K562 (cell line): Measurements from ENCODE around the gene FAM78A. TPM values are rescaled to one million over a fixed set of nuclear protein-coding genes. Genes with fewer than 3 reads are reported as not detected.
A peak's percentile ranks its signal among the peaks of the same experiment; 100 is the strongest.

Experiments
- ATAC-seq: fragments of 200-7000 bp; cut with Tn5 transposase; 3 replicates; pipeline ENCODE4 v1.9.1; 2020; ENCODE audit warnings: moderate library complexity
- BruUV-seq: library from RNA; stranded (reverse); fragments of 400-500 nt; replicated peaks from 2 replicates; lab custom pipeline; 2021; lab: Mats Ljungman, UMichigan
- CTCF ChIA-PET: fragments of 300-600 bp; formaldehyde crosslinking; extraction: SDS; loops from one replicate; lab custom pipeline; 2021; ENCODE audit warnings: low intra/inter-chr PET ratio; lab: Yijun Ruan, JAX
- POLR2A ChIA-PET: fragments of 300-600, 350-650 bp; sonication (Branson Sonifier 250); formaldehyde crosslinking; extraction: SDS; loops from one replicate; lab custom pipeline; 2021; ENCODE audit warnings: antibody characterized with exemption, inconsistent platforms; lab: Yijun Ruan, JAX
- DNase-seq, 4 experiments: peaks; one replicate each; pipeline versions ENCODE4 v3.0.0 to v3.0.0-alpha.2; 2011 to 2018; ENCODE audit warnings: low spot score in 3 of 4, mixed read lengths in 3 of 4; ENCODE audit errors: extremely low read depth in 1 of 4
- FAIRE-seq: peaks from 2 replicates; lab custom pipeline; 2011; peaks lifted over from hg19 to GRCh38; lab: Jason Lieb, UNC
- H2AFZ ChIP-seq: 2 replicates; pipeline ENCODE4 v1.6.0; 2011; ENCODE audit warnings: low read depth, low read length, control low read depth, inconsistent platforms
- H3K27ac ChIP-seq: fragments of 200-600 bp; 3 replicates; pipeline ENCODE4 v1.8.0; 2011; ENCODE audit warnings: low read depth, mild to moderate bottlenecking, control low read depth, inconsistent platforms, low read length, moderate library complexity, mixed read lengths; ENCODE audit errors: extremely low read depth
- H3K27me3 ChIP-seq, 2 experiments: fragments of 300-600 bp in 1 of 2; 2 replicates in 1 of 2; 3 replicates in 1 of 2; pipeline versions ENCODE4 v1.6.0 to v1.8.0; 2011; ENCODE audit warnings: inconsistent platforms in 2 of 2, low read length in 2 of 2, mild to moderate bottlenecking in 1 of 2, mixed read lengths in 1 of 2, moderate library complexity in 1 of 2; ENCODE audit not compliant: control insufficient read depth in 2 of 2, insufficient read depth in 2 of 2
- H3K36me3 ChIP-seq: fragments of 300-600 bp; 3 replicates; pipeline ENCODE4 v1.8.0; 2011; ENCODE audit warnings: mild to moderate bottlenecking, low read length, inconsistent platforms; ENCODE audit not compliant: control insufficient read depth, insufficient read depth
- H3K4me1 ChIP-seq, 2 experiments: fragments of 200-600 bp in 1 of 2; replicated peaks in 1 of 2; 2 replicates in 1 of 2; 3 replicates in 1 of 2; pipeline versions ENCODE4 v1.5.1 to v1.8.0; 2011; ENCODE audit warnings: inconsistent platforms in 2 of 2, low read length in 2 of 2, mild to moderate bottlenecking in 1 of 2, mixed read lengths in 1 of 2, moderate library complexity in 1 of 2; ENCODE audit not compliant: control insufficient read depth in 2 of 2, insufficient read depth in 2 of 2
- H3K4me2 ChIP-seq: 2 replicates; pipeline ENCODE4 v1.6.1; 2011; ENCODE audit warnings: low read length, control low read depth, inconsistent platforms, mixed read lengths; ENCODE audit not compliant: insufficient read depth
- H3K4me3 ChIP-seq: fragments of 200-600 bp; sonication (generic), shearing (Covaris generic); 2 replicates; pipeline ENCODE4 v1.5.1; 2016; ENCODE audit warnings: control low read depth, inconsistent platforms
- H3K79me2 ChIP-seq: fragments of 200-600 bp; 3 replicates; pipeline ENCODE4 v1.8.0; 2011; ENCODE audit warnings: low read length, inconsistent platforms; ENCODE audit not compliant: control insufficient read depth, insufficient read depth
- H3K9ac ChIP-seq, 2 experiments: 2 replicates each; pipeline versions ENCODE4 v1.6.0 to v1.6.1; 2011; ENCODE audit warnings: low read depth in 2 of 2, low read length in 2 of 2, control low read depth in 1 of 2, inconsistent platforms in 1 of 2, mild to moderate bottlenecking in 1 of 2, mixed read lengths in 1 of 2; ENCODE audit not compliant: insufficient read depth in 1 of 2
- H3K9me1 ChIP-seq: one replicate; pipeline ENCODE4 v1.6.0; 2011; ENCODE audit warnings: inconsistent platforms, mild to moderate bottlenecking, low read length, moderate library complexity; ENCODE audit not compliant: control insufficient read depth, insufficient read depth
- H3K9me3 ChIP-seq: replicated peaks from 2 replicates; pipeline ENCODE4 v1.5.1; 2011; ENCODE audit warnings: low read depth, low read length, inconsistent platforms; ENCODE audit not compliant: control insufficient read depth, insufficient read depth
- H4K20me1 ChIP-seq: replicated peaks from 2 replicates; pipeline ENCODE4 v1.6.1; 2011; ENCODE audit warnings: low read length, inconsistent platforms, mixed read lengths; ENCODE audit not compliant: control insufficient read depth, insufficient read depth
- BRD9 ChIP-seq: fragments of 450-650 bp; IDR thresholded peaks from 2 replicates; pipeline ENCODE4 v1.6.1; 2018; ENCODE audit warnings: low read depth; ENCODE audit not compliant: partially characterized antibody
- SETDB1 ChIP-seq: IDR thresholded peaks from one replicate; pipeline ENCODE4 v1.6.1; 2012; ENCODE audit warnings: low read length, control low read depth, inconsistent platforms
- ZNF212 ChIP-seq: fragments of 450-650 bp; formaldehyde crosslinking; IDR thresholded peaks from 2 replicates; pipeline ENCODE4 v1.4.0; 2020; ENCODE audit warnings: mild to moderate bottlenecking
- WGBS: fragments of 100-300 bp; shearing (Covaris generic); methylation state at CpG from one replicate; pipeline ENCODE4 v1.1.6; 2016; ENCODE audit warnings: low coverage, mixed read lengths; ENCODE audit not compliant: insufficient coverage; ENCODE audit errors: missing lambda C conversion rate; 5-methylcytosine and 5-hydroxymethylcytosine counted together
- in situ Hi-C: fragments of 300-500 bp; cut with MboI; formaldehyde crosslinking; loops from 4 replicates; pipeline ENCODE4 v1.15.0; 2018; ENCODE audit warnings: inconsistent platforms, mixed read lengths
- intact Hi-C: fragments of 100-400 bp; cut with micrococcal nuclease; formaldehyde crosslinking; loops from 2 replicates; pipeline ENCODE4 v1.14.2; 2022
- polyA plus RNA-seq, 8 experiments: library from polyadenylated mRNA; depleted of rRNA in 4 of 8; stranded (reverse) in 5 of 8; unstranded in 3 of 8; fragments of >200 nt; fragmentation: Nextera tagmentation in 2 of 8; fragmentation: Illumina TruSeq in 1 of 8; extraction: Ambion mirVana in 2 of 8; extraction: Trizol in 1 of 8; gene quantifications; 2 replicates each; pipeline versions ENCODE4 v1.2.1 to v1.2.3, GENCODE V29; 2011 to 2014; ENCODE audit warnings: inconsistent platforms in 1 of 8, missing spikeins in 1 of 8
- total RNA-seq, 7 experiments: library from RNA; depleted of rRNA in 6 of 7; stranded (reverse); fragments of >200 nt in 6 of 7; fragmentation: Illumina TruSeq in 2 of 7; extraction: Trizol in 2 of 7; gene quantifications; 2 replicates each; pipeline versions ENCODE4 v1.2.1 to v1.2.3, GENCODE V29; 2011 to 2021; ENCODE audit warnings: low replicate concordance in 1 of 7
- TF ChIP-seq, protein P1 (sequence below): fragments of 250-450 bp; sonication (Bioruptor Pico); IDR thresholded peaks from 2 replicates; pipeline ENCODE4 v1.8.0; 2022; ENCODE audit warnings: moderate library complexity, mild to moderate bottlenecking, inconsistent platforms
- TF ChIP-seq, protein P2 (sequence below): fragments of 200-800 bp; sonication (Bioruptor generic); IDR thresholded peaks from 2 replicates; pipeline ENCODE4 v1.6.1; 2017; ENCODE audit warnings: missing genetic modification characterization, missing compliant biosample characterization

FAM78A gene
- total and polyA plus RNA-seq, 9 of the 15 experiments (the other 6 are each of a cell fraction or from before 2014, with no cell fraction given), result 0.56 to 103 (median 55.2) TPM

DNA sequence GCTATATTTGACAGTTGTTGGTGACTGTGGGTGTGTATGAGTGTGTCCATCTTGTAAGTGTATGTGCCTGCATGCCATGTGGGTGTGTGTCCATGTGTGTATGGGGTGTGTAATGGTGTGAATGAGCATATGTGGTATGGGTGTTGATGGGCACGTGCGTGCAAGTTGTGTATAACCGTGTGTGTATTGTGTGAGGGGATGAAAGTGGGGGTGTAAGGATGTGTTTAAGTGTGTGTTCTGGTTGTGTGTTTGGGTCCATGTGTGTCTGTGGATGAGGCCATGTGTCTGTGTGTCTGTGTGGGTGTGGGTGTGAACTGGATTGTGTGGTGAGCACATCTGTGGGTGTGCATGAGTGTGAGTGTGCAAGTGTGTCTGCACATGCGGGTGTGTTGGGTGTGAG, 5.9 kb upstream of the FAM78A start:
- TF ChIP-seq, protein P1, sequence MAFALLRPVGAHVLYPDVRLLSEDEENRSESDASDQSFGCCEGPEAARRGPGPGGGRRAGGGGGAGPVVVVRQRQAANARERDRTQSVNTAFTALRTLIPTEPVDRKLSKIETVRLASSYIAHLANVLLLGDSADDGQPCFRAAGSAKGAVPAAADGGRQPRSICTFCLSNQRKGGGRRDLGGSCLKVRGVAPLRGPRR (CRISPR knock-in tag), result no peak
- TF ChIP-seq SETDB1, result no peak
- TF ChIP-seq, protein P2, sequence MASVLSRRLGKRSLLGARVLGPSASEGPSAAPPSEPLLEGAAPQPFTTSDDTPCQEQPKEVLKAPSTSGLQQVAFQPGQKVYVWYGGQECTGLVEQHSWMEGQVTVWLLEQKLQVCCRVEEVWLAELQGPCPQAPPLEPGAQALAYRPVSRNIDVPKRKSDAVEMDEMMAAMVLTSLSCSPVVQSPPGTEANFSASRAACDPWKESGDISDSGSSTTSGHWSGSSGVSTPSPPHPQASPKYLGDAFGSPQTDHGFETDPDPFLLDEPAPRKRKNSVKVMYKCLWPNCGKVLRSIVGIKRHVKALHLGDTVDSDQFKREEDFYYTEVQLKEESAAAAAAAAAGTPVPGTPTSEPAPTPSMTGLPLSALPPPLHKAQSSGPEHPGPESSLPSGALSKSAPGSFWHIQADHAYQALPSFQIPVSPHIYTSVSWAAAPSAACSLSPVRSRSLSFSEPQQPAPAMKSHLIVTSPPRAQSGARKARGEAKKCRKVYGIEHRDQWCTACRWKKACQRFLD (CRISPR knock-in tag), result no peak
- no peak for TF ChIP-seq ZNF212
- TF ChIP-seq BRD9, result no peak
- CTCF ChIA-PET, result no interaction called here
- no peaks in the 10 kb centered on the region for H3K9me3 ChIP-seq
- H3K4me3 ChIP-seq, result no peak overlapping the region
- 23% methylated on average over 4 of the region's 4 CpGs for WGBS
- H3K4me2 ChIP-seq, result no peak overlapping the region
- FAIRE-seq (no peak), DNase-seq (no peak), ATAC-seq (no peak)
- in situ Hi-C loops (no loop called here), intact Hi-C loops (no loop called here)
- H3K9ac ChIP-seq, result 0 out of 4 replicates have a peak overlapping the region, but pooled peaks of 1 of the 2 experiments have one; percentile 5
- no peak overlapping the region for H3K27ac ChIP-seq
- POLR2A ChIA-PET, result interaction anchor here (0.6 to 1.1 kb wide), 2 partner anchors 13 to 15 kb away, joined by 3 read pairs; no protein-coding TSS in a partner anchor
- no TSS peak for BruUV-seq
- H3K4me1 ChIP-seq, result peaks cover 17 to 39% of the 10 kb centered on the region in 2 experiments
- H3K27me3 ChIP-seq, result peaks cover 3 to 13% of the 10 kb centered on the region in 2 experiments; a peak in 3 of 5 replicates
- H3K79me2 ChIP-seq, result peaks cover 1% of the 10 kb centered on the region; the same call in 1 of the 3 replicates
- H2AFZ ChIP-seq, result no peak overlapping the region
- peaks cover 8% of the 10 kb centered on the region for H3K9me1 ChIP-seq
- H3K36me3 ChIP-seq, result no peaks in the 10 kb centered on the region
- H4K20me1 ChIP-seq, result no peaks in the 10 kb centered on the region
